GM19193 (cell line): ENCODE data around the gene MAPK7.

ENCODE experiments used
- POLR2A ChIP-seq: IDR thresholded peaks from 4 replicates; pipeline ENCODE4 v1.6.1; 2011; ENCODE audit not compliant: insufficient read depth, insufficient read length; ENCODE audit errors: extremely low read depth

MAPK7 gene

DNA sequence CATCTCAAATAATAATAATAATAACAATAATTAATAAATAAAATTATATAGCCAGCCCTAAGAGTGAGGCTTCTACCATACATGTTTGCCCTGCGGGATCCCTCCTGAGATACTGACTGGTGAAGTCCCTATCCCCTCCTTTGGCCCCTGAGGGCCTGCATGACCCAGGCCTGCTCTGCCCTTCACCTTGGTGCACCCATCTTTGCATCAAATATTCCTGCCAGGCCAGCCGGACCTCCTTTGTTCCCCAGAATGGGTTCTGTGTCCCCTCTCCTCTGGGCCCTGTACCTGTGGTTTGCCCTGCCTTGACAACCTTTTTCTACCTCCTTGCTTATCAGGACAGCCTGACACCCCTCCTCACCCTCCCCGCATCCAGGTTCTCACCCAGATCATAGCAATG lies 30.8 kb downstream of the MAPK7 start:
- no peak for TF ChIP-seq POLR2A

- TF ChIP-seq POLR2A = no peak
Measured at GRCh38 chr17:19409509-19409908, 31.2 kb downstream of the MAPK7 start.

- no peak for TF ChIP-seq POLR2A
Measured at GRCh38 chr17:19410091-19410490, 31.8 kb downstream of the MAPK7 start.

- TF ChIP-seq POLR2A = no peak
Measured at GRCh38 chr17:19410875-19411620, 32.8 kb downstream of the MAPK7 start, which contains the start of gene RNF112. Gene RNF112 (plus strand): TSS chr17:19411232. CDS start chr17:19411409, 177 bp downstream.

DNA sequence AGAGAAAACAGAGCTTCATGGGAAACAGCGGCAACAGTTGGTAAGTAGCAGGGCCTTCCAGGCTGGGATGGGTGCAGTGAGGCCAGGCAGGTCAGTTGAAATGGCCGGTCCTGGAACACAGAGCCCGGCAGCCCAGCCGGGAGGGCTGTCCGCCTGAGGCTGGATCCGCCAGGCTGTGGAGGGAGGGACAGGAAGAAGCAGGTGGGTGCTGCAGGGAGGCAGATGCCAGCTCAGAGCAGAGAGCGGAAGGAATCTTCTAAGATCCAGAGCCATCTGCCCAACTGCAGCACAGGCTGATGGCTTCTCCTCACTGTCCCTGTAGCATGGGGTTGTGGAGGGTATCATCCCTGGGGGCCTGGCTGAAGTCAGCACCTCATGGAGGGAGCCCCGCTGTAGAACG lies 33.3 kb downstream of the MAPK7 start:
- TF ChIP-seq POLR2A = no peak

DNA sequence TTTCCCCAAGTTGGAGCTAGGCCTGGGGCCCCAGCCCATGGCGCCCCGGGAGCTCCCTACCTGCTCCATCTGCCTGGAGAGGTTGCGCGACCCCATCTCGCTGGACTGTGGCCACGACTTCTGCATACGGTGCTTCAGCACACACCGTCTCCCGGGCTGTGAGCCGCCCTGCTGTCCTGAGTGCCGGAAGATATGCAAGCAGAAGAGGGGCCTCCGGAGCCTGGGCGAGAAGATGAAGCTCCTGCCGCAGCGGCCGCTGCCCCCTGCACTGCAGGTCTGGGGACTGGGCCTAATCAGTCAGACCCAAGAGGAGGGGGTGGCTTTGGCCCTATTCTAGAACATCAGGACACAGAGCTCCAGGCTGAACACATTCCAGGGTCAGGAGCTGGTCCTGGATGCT lies 34.2 kb downstream of the MAPK7 start:
- no peak for TF ChIP-seq POLR2A

GRCh38 chr17:19412984-19413383 lies 34.7 kb downstream of the MAPK7 start:
- no peak for TF ChIP-seq POLR2A

GRCh38 chr17:19413761-19414160 lies 35.5 kb downstream of the MAPK7 start:
- no peak for TF ChIP-seq POLR2A

GRCh38 chr17:19414396-19415280 lies 36.3 kb downstream of the MAPK7 start:
- TF ChIP-seq POLR2A = no peak

DNA sequence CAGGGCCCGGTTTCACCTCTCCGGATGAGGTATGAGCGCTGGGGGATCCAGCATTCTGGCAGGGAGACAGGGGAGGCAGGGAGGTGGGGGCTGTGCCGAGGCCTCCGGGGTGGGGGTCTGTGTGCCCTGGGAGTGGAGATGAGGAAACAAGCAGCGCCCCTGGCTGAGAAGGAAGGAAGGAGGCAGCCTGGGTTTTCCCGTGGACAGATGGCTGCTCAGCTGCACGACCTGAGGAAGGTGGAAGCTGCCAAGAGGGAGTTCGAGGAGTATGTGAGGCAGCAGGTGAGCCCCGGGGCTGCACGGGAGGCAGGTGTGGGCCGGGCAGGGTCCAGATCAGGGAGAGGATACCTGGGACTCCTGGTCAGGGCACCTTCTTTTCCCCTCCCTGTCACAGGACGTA lies 37.0 kb downstream of the MAPK7 start:
- no peak for TF ChIP-seq POLR2A

DNA sequence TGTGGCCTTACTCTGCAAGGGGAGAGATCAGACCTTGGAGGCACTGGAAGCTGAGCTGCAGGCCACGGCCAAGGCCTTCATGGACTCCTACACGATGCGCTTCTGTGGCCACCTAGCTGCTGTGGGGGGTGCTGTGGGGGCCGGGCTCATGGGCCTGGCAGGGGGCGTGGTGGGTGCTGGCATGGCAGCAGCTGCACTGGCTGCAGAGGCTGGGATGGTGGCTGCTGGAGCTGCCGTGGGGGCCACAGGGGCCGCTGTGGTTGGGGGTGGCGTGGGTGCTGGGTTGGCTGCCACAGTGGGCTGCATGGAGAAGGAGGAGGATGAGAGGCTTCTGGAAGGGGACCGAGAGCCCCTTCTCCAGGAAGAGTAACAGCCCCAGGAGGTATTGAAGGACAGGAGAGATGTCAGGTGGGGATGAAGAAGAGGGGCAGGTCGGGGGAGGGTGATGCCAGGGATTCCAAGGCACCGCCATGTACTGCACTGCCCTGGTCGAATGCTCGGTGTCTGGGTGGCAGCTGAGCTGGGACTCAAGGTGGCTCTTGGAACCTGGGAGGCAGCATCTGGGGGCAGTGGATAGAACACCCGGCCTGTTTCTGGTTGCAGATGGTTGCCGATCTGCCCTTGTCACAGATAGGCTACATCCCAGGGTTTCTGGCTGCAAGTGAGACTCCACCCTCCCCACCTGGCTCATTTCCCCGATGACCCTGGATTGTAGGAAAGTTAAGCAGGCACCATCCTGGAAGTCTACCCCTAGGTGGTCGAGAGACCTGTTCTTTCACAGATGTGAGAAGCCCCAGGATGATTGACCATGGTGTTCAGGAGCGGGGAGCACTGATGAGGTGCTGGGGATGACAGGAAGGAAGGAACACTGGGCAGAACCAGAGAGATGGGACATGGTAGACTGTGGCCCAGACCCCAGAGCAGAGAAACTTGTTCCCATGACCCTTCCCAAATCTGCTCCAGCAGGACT lies 37.8 kb downstream of the MAPK7 start:
- no peak for TF ChIP-seq POLR2A

DNA sequence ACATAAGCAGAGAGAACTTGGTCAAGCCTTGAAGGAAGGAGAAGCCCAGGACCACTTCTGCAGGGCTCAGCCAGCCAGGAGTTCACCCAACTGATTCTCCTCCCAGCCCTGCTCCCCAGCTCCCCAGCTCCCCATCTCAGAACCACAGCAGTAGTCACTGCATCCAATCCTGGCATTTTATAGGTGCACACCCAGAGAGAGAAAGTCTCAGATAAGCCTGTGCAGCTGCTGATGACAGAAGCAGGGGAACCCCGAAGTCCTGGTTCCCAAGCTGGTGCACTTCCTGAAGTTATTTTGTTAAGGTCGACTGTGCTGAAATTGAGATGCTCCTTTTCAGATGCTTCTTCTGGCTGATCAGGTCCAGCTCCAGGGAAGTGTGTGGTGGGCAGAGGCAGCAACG lies 39.3 kb downstream of the MAPK7 start:
- TF ChIP-seq POLR2A = no peak

DNA sequence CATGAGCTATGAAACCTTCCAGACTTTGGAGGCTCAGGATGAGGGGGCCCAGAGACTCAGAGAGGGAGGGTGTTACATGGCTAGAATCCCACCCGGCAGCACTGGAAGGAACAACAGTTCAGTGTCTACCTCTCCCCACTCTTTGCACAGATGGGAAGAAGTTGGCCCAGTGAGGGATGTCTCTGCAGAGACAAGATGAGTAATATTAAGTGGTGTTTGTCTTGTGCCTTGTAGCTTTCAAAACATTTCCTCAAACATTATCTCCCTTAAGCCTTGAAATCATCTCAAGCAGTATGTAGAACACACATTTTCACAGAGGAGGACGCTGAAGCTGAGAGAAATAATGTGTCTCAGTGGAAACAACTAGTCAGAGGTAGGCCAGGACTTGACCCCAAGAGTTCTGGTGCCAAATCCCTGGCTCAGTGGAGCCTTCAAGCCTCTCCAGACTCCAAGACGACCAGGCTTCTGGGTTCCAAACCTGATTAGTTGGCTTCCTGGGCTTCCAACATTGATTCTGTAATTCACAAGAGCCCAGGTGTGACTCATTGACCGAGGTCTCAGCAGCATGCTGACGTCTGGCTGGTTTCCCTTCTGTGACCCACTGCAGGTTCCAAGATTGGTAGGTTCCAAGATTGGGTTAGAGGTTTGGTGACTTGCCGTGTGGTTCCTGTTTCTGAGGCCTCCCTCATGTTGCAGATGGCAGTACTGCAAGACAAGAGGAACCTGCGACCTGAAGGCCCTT lies 40.1 kb downstream of the MAPK7 start:
- TF ChIP-seq POLR2A = no peak

- TF ChIP-seq POLR2A = no peak
Measured at GRCh38 chr17:19421219-19421618, 42.9 kb downstream of the MAPK7 start.
